ENCODE data around the gene CD80. TPM values are rescaled to one million over a fixed set of nuclear protein-coding genes. Genes with fewer than 3 reads are reported as not detected.
A peak's percentile ranks its signal among the peaks of the same experiment; 100 is the strongest.
"Not testable (repeated sequence)": the region's sequence is repeated elsewhere in the genome, so short reads cannot be mapped to it uniquely, and the experiment has no call there.

The CD80 gene
- total RNA-seq, 4 donors from 2014 or later: not detected

- DNase-seq (ENCODE audit: low spot score in 2 of 2): no peak
- TF ChIP-seq POLR2A (IDR thresholded peaks at IDR 0.05) (no peak), CTCF (IDR thresholded peaks at IDR 0.05) (no peak)
- no peak overlapping the region for H3K4me3 ChIP-seq (ENCODE audit: low read depth, poor library complexity, severe bottlenecking)
- WGBS, 2 donors: 0 to 97% methylated on average over 1 of the region's 1 CpG
- intact Hi-C loops (cut with DNase I; ENCODE audit: low total_unique reads): no loop called here
Observed at GRCh38 chr3:119555929-119556328, 3.5 kb downstream of the CD80 start.

- no peak for TF ChIP-seq CTCF (IDR thresholded peaks at IDR 0.05)
- no peak for TF ChIP-seq POLR2A (IDR thresholded peaks at IDR 0.05)
- H3K4me3 ChIP-seq (ENCODE audit: low read depth, poor library complexity, severe bottlenecking): no peak overlapping the region
- peak in 1 of 2 donors; percentile 19 for DNase-seq (ENCODE audit: low spot score in 2 of 2)
- 45 to 61% methylated on average over 4 of the region's 4 CpGs for WGBS, 2 donors
- intact Hi-C loops (cut with DNase I; ENCODE audit: low total_unique reads): no loop called here
Observed at GRCh38 chr3:119555309-119555735, 4.1 kb downstream of the CD80 start.

- TF ChIP-seq CTCF (IDR thresholded peaks at IDR 0.05): no peak
- TF ChIP-seq POLR2A (IDR thresholded peaks at IDR 0.05): no peak
- 63 to 71% methylated on average over 5 of the region's 5 CpGs for WGBS, 2 donors
- no peak overlapping the region for H3K4me3 ChIP-seq (ENCODE audit: low read depth, poor library complexity, severe bottlenecking)
- intact Hi-C loops (cut with DNase I; ENCODE audit: low total_unique reads): no loop called here
- DNase-seq (ENCODE audit: low spot score in 2 of 2): no peak
Observed at GRCh38 chr3:119553823-119554415, 5.5 kb downstream of the CD80 start.

GRCh38 chr3:119552928-119553327 is 6.5 kb downstream of the CD80 start:
- intact Hi-C loops (cut with DNase I; ENCODE audit: low total_unique reads); DNase-seq (ENCODE audit: low spot score in 2 of 2); H3K4me3 ChIP-seq (ENCODE audit: low read depth, poor library complexity, severe bottlenecking): not testable (repeated sequence)
- 92% methylated on average over 6 of the region's 6 CpGs for WGBS, 2 donors

- 89 to 94% methylated on average over 5 of the region's 5 CpGs for WGBS, 2 donors
- DNase-seq (ENCODE audit: low spot score in 2 of 2): no peak
- TF ChIP-seq CTCF (IDR thresholded peaks at IDR 0.05) (no peak), POLR2A (IDR thresholded peaks at IDR 0.05) (no peak)
- intact Hi-C loops (cut with DNase I; ENCODE audit: low total_unique reads): no loop called here
- no peak overlapping the region for H3K4me3 ChIP-seq (ENCODE audit: low read depth, poor library complexity, severe bottlenecking)
Observed at GRCh38 chr3:119551598-119551997, 7.8 kb downstream of the CD80 start.

GRCh38 chr3:119550192-119550910 is 9.1 kb downstream of the CD80 start:
- intact Hi-C loops (cut with DNase I; ENCODE audit: low total_unique reads): no loop called here
- WGBS, 2 donors: 94 to 95% methylated on average over 9 of the region's 9 CpGs
- H3K4me3 ChIP-seq (ENCODE audit: low read depth, poor library complexity, severe bottlenecking): no peak overlapping the region

More at GRCh38 chr3:119550192-119550910, 9.1 kb downstream of the CD80 start:
- no peak for DNase-seq (ENCODE audit: low spot score in 2 of 2)
- no peak for TF ChIP-seq CTCF (IDR thresholded peaks at IDR 0.05)
- TF ChIP-seq POLR2A (IDR thresholded peaks at IDR 0.05): no peak
